Iris pigment epithelial cell (primary cell): Measurements from ENCODE around the gene RSPH10B2.
A peak's percentile ranks its signal among the peaks of the same experiment; 100 is the strongest.
"Not testable (repeated sequence)": the region's sequence is repeated elsewhere in the genome, so short reads cannot be mapped to it uniquely, and the experiment has no call there.

ENCODE experiments used
- DNase-seq: peaks from one replicate; pipeline ENCODE4 v3.0.0-alpha.2; 2011; ENCODE audit warnings: low read depth

RSPH10B2 gene

GRCh38 chr7:6753964-6754363, at the start of gene RSPH10B2:
TSS of gene RSPH10B2 (plus strand) at chr7:6754103. CDS start at chr7:6757678, 3,575 bp downstream.
- not testable (repeated sequence) for DNase-seq

- DNase-seq = peak; percentile 41
Measured at GRCh38 chr7:6705959-6706665, 47.8 kb upstream of the RSPH10B2 start.

- DNase-seq = peak; percentile 89
Measured at GRCh38 chr7:6706666-6707407, 47.1 kb upstream of the RSPH10B2 start, which contains the start of gene ZNF12. TSS of gene ZNF12 (minus strand) at chr7:6706947. CDS start at chr7:6705173, 1,774 bp downstream.

GRCh38 chr7:6708304-6708703, 45.6 kb upstream of the RSPH10B2 start:
- DNase-seq = no peak

- no peak for DNase-seq
Measured at GRCh38 chr7:6709808-6710207, 44.1 kb upstream of the RSPH10B2 start.

GRCh38 chr7:6714360-6714759, 39.5 kb upstream of the RSPH10B2 start:
- DNase-seq = no peak

GRCh38 chr7:6715898-6716297, 38.0 kb upstream of the RSPH10B2 start:
- not testable (repeated sequence) for DNase-seq

- DNase-seq = no peak
Measured at GRCh38 chr7:6718124-6718523, 35.8 kb upstream of the RSPH10B2 start.

GRCh38 chr7:6724351-6724750, 29.6 kb upstream of the RSPH10B2 start:
- DNase-seq = not testable (repeated sequence)

GRCh38 chr7:6725003-6725402, 28.9 kb upstream of the RSPH10B2 start:
- no peak for DNase-seq

- DNase-seq = not testable (repeated sequence)
Measured at GRCh38 chr7:6726341-6726740, 27.6 kb upstream of the RSPH10B2 start.

GRCh38 chr7:6727663-6728062, 26.2 kb upstream of the RSPH10B2 start:
- no peak for DNase-seq

- DNase-seq = not testable (repeated sequence)
Measured at GRCh38 chr7:6728893-6729491, 24.9 kb upstream of the RSPH10B2 start.

- DNase-seq = peak; percentile 92
Measured at GRCh38 chr7:6729492-6730342, 24.2 kb upstream of the RSPH10B2 start.

- DNase-seq = peak; percentile 56
Measured at GRCh38 chr7:6730343-6730633, 23.6 kb upstream of the RSPH10B2 start.

GRCh38 chr7:6738415-6738814, 15.5 kb upstream of the RSPH10B2 start:
- not testable (repeated sequence) for DNase-seq

GRCh38 chr7:6744410-6745100, 9.3 kb upstream of the RSPH10B2 start:
- not testable (repeated sequence) for DNase-seq

- DNase-seq = not testable (repeated sequence)
Measured at GRCh38 chr7:6749335-6749734, 4.6 kb upstream of the RSPH10B2 start.

GRCh38 chr7:6750173-6750572, 3.7 kb upstream of the RSPH10B2 start:
- DNase-seq = not testable (repeated sequence)

- DNase-seq = not testable (repeated sequence)
Measured at GRCh38 chr7:6761186-6761585, 7.3 kb downstream of the RSPH10B2 start.

- not testable (repeated sequence) for DNase-seq
Measured at GRCh38 chr7:6781581-6781980, 27.7 kb downstream of the RSPH10B2 start.
